HL-60 (cell line): Measurements from ENCODE around the gene VSNL1.

Experiments used
- DNase-seq, 2 experiments: peaks; one replicate each; pipeline ENCODE4 v3.0.0-alpha.2; 2010 to 2020; ENCODE audit warnings: low read depth in 1 of 2, low spot score in 1 of 2
- H3K27ac ChIP-seq: fragments of 250-450 bp; sonication (Bioruptor Pico); replicated peaks from 2 replicates; pipeline ENCODE4 v1.5.1; 2020; ENCODE audit warnings: mild to moderate bottlenecking, moderate library complexity
- H3K27me3 ChIP-seq: fragments of 250-450 bp; sonication (Bioruptor Pico); 2 replicates; pipeline ENCODE4 v1.5.1; 2021; ENCODE audit warnings: mild to moderate bottlenecking, moderate library complexity; ENCODE audit not compliant: insufficient read depth, poor library complexity, severe bottlenecking
- H3K4me3 ChIP-seq: replicated peaks from 2 replicates; pipeline ENCODE4 v1.5.1; 2011; ENCODE audit warnings: mild to moderate bottlenecking, control low read depth, low read length; ENCODE audit not compliant: insufficient read depth
- GABPA ChIP-seq: IDR thresholded peaks from 2 replicates; pipeline ENCODE4 v1.6.1; 2012; ENCODE audit warnings: low read depth
- POLR2AphosphoS5 ChIP-seq: IDR thresholded peaks from 2 replicates; pipeline ENCODE4 v1.6.1; 2012; ENCODE audit warnings: low read depth
- SPI1 ChIP-seq: IDR thresholded peaks from 2 replicates; pipeline ENCODE4 v1.6.1; 2012; ENCODE audit warnings: low read depth, mild to moderate bottlenecking, borderline replicate concordance
- TF ChIP-seq, protein P1 (sequence below): IDR thresholded peaks from one replicate; pipeline ENCODE4 v1.5.1; 2011; ENCODE audit warnings: low read length, control low read depth, inconsistent platforms; ENCODE audit not compliant: insufficient read depth
- TF ChIP-seq, protein P2 (sequence below): IDR thresholded peaks from 2 replicates; pipeline ENCODE4 v1.6.1; 2012; ENCODE audit warnings: low read depth; ENCODE audit not compliant: insufficient replicate concordance

The VSNL1 gene

DNA sequence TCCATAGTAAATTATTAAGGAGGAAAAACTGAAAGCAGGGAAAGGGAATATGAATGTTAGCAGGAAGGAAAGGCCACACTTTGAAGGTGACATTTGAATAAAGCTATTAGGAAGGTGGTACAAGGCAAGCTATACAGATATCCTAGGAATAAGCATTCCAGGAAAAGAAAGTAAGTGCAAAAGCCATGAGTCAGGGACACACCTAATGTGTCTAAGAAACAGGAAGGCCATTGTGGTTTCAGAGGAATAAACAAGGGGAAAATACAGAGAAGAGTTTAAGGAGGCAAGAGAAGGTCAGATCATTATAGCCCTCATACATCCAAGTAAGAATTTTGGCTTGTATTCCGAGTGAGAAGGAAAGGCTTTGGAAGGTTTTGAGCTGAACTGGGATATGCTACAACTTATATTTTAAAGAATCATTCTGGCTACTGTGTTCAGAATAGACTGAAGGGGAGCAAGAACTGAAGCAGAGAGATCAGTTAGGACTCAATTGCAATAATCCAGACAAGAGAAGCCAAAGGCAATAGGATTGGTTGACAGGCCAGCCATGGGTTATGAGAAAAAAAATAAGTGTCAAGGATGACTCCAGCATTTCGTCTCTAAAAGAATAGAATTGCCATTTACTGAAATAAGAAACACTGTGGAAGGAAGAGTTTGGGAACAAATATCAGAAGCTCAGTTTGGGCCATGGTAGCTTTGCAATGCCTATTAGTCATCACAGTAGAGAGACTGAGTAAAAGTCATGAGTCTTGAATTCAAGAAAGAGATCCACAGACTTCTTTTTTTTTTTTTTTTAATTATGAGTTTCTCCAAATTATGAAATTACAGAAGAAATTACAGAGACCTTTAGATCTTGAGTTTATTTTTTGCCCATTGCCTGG lies 33.5 kb upstream of the VSNL1 start:
- no peak for DNase-seq
- Histone ChIP-seq H3K4me3 (no peak overlapping the region), H3K27me3 (peaks cover 3% of the 10 kb centered on the region), H3K27ac (no peak overlapping the region)
- no peak for TF ChIP-seq POLR2AphosphoS5
- TF ChIP-seq GABPA = no peak
- no peak for TF ChIP-seq SPI1
- TF ChIP-seq, protein P1, sequence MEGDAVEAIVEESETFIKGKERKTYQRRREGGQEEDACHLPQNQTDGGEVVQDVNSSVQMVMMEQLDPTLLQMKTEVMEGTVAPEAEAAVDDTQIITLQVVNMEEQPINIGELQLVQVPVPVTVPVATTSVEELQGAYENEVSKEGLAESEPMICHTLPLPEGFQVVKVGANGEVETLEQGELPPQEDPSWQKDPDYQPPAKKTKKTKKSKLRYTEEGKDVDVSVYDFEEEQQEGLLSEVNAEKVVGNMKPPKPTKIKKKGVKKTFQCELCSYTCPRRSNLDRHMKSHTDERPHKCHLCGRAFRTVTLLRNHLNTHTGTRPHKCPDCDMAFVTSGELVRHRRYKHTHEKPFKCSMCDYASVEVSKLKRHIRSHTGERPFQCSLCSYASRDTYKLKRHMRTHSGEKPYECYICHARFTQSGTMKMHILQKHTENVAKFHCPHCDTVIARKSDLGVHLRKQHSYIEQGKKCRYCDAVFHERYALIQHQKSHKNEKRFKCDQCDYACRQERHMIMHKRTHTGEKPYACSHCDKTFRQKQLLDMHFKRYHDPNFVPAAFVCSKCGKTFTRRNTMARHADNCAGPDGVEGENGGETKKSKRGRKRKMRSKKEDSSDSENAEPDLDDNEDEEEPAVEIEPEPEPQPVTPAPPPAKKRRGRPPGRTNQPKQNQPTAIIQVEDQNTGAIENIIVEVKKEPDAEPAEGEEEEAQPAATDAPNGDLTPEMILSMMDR = no peak
- TF ChIP-seq, protein P2, sequence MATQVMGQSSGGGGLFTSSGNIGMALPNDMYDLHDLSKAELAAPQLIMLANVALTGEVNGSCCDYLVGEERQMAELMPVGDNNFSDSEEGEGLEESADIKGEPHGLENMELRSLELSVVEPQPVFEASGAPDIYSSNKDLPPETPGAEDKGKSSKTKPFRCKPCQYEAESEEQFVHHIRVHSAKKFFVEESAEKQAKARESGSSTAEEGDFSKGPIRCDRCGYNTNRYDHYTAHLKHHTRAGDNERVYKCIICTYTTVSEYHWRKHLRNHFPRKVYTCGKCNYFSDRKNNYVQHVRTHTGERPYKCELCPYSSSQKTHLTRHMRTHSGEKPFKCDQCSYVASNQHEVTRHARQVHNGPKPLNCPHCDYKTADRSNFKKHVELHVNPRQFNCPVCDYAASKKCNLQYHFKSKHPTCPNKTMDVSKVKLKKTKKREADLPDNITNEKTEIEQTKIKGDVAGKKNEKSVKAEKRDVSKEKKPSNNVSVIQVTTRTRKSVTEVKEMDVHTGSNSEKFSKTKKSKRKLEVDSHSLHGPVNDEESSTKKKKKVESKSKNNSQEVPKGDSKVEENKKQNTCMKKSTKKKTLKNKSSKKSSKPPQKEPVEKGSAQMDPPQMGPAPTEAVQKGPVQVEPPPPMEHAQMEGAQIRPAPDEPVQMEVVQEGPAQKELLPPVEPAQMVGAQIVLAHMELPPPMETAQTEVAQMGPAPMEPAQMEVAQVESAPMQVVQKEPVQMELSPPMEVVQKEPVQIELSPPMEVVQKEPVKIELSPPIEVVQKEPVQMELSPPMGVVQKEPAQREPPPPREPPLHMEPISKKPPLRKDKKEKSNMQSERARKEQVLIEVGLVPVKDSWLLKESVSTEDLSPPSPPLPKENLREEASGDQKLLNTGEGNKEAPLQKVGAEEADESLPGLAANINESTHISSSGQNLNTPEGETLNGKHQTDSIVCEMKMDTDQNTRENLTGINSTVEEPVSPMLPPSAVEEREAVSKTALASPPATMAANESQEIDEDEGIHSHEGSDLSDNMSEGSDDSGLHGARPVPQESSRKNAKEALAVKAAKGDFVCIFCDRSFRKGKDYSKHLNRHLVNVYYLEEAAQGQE = no peak

DNA sequence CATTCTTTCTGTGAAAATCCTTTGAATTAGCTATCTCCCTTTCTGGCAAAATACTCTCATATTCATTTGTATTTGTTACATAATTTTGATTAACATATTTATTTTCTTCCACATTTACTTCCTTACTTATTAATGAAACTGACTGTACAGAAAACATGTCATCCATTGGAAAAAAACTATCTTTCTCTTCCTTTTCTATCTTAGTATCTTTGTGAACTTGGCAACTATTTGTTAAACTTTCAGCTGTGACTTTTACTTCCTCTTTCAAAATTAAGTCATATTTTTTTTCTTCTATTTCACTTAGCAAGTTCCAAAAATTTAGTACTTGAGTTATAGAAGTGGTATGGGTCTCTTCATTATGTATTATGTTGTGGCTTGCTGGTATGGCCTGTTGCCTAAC lies 24.8 kb upstream of the VSNL1 start:
- H3K27ac ChIP-seq = no peak overlapping the region

DNA sequence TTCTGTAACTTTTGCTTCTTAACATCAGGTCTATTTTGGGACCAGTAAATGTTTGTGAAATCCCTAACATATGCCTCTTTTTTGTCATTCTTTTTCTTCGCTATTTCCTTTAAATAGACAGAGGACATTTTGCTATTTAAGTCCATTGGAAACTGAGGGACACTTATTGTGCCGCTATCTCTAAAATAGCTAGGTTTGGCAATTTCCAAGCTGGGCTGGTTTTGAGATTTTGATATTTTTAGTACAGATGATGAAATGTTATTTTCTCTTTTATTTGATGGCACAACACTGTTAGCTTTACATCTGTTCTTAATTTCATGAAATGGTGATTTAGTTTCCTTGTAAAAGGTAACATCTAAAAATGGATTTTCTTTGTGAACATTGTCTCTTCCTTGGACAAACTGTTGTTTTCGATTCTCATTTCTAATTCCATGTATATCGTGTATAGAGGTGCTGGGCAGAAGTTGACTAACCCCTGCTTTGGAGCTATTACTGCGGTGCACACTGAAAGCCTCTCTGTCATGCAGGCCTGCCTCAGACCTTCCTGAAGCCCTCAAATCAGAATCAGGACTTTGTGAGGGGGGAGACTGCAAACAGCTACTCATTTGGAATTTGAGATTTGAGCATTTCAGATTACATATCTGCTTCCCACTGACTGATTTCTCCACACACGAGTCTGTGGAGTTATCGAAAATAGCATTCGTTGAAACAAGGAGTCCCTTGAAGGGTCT lies 22.9 kb upstream of the VSNL1 start:
- DNase-seq = no peak
- H3K27ac ChIP-seq = no peak overlapping the region
- TF ChIP-seq GABPA (no peak), POLR2AphosphoS5 (no peak), SPI1 (no peak)
- TF ChIP-seq, protein P1 = no peak
- TF ChIP-seq, protein P2 = no peak
- no peak overlapping the region for H3K4me3 ChIP-seq
- H3K27me3 ChIP-seq = peaks cover 19% of the 10 kb centered on the region

More for the DNA sequence above, 24.8 kb upstream of the VSNL1 start:
- DNase-seq = no peak
- TF ChIP-seq POLR2AphosphoS5 = no peak
- TF ChIP-seq, protein P1 = no peak
- TF ChIP-seq, protein P2 = no peak
- TF ChIP-seq SPI1 = no peak
- TF ChIP-seq GABPA = no peak
- no peak overlapping the region for H3K4me3 ChIP-seq
- H3K27me3 ChIP-seq = peaks cover 19% of the 10 kb centered on the region
